HG02938 (cell line): ENCODE data around the gene DDX3Y.

Source experiments
- ATAC-seq: cut with Tn5 transposase; IDR thresholded peaks from one replicate; pipeline ENCODE4 v1.9.1; 2021; ENCODE audit warnings: mild to moderate bottlenecking, moderate library complexity; ENCODE audit not compliant: unreplicated experiment

DDX3Y gene

GRCh38 chrY:12904618-12905516 lies at the start of gene DDX3Y:
TSS of gene DDX3Y (plus strand) at chrY:12904868. CDS start at chrY:12904937, 69 bp downstream.
- peak; percentile 83 for ATAC-seq

- ATAC-seq, result no peak
These were observed 48.8 kb upstream of the DDX3Y start for GRCh38 chrY:12855791-12856275.

- ATAC-seq, result no peak
These were observed 36.7 kb upstream of the DDX3Y start for GRCh38 chrY:12867960-12868359.

GRCh38 chrY:12896973-12897372 lies 7.7 kb upstream of the DDX3Y start:
- no peak for ATAC-seq

- no peak for ATAC-seq
These were observed 6.1 kb upstream of the DDX3Y start for GRCh38 chrY:12898604-12899003.

- peak; percentile 42 for ATAC-seq
These were observed 827 bp downstream of the DDX3Y start for GRCh38 chrY:12905517-12905872.

GRCh38 chrY:12905895-12906294 lies 1.2 kb downstream of the DDX3Y start:
- ATAC-seq, result no peak

- ATAC-seq, result no peak
These were observed 8.9 kb downstream of the DDX3Y start for GRCh38 chrY:12913541-12913940.

GRCh38 chrY:12928043-12928442 lies 23.4 kb downstream of the DDX3Y start:
- no peak for ATAC-seq

- ATAC-seq, result no peak
These were observed 37.3 kb downstream of the DDX3Y start for GRCh38 chrY:12941725-12942687.
